Measurements from ENCODE around the gene CDH13. TPM values are rescaled to one million over a fixed set of nuclear protein-coding genes. Genes with fewer than 3 reads are reported as not detected.

CDH13 gene
- total RNA-seq, 1 experiment from 2014 or later, result 0.89 TPM

DNA sequence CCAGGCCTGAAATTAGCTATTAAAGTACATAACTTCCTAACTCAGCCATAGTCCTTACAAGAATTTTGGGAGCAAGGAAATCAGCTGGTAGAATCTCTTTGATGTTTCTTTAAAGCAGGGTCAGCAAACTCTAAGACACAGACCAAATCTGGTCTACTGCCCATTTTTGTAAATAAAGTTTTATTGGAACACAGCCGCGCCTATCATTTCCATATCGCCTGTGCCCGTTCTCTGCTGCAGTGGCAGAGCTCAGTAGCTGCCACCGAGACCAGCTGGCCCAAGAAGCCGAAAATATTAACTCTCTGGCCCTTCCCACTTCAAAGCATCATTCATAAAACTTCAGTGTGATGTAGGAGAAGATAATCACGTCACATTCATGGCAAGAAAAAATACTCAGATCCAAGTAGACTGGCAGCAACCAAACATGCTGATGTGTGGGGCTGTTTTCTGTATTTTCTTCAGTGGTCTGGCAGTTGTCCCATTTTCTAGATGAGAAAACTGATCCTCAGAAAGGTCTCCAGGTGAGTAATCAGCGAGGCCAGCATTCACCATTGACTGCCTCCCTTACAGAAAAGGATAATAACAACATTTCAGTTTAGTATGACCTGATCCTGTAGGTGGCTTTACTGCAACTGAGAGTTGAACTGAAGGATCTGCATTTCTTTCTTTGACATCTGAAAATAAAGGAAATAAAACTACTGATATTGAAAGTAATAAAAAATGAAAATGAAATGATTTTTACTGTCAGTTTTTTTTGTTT, 1163.1 kb downstream of the CDH13 start:
- H3K36me3 ChIP-seq, result no peaks in the 10 kb centered on the region
- no peak overlapping the region for H3K4me3 ChIP-seq
- no peaks in the 10 kb centered on the region for H3K9me3 ChIP-seq
- no peak for DNase-seq
- no peaks in the 10 kb centered on the region for H3K27me3 ChIP-seq

GRCh38 chr16:83791916-83792315, 1165.1 kb downstream of the CDH13 start:
- no peak overlapping the region for H3K4me3 ChIP-seq
- no peaks in the 10 kb centered on the region for H3K9me3 ChIP-seq
- no peak for DNase-seq
- H3K36me3 ChIP-seq, result no peaks in the 10 kb centered on the region
- H3K27me3 ChIP-seq, result no peaks in the 10 kb centered on the region

- Histone ChIP-seq H3K27me3 (no peaks in the 10 kb centered on the region), H3K4me3 (no peak overlapping the region), H3K9me3 (no peaks in the 10 kb centered on the region), H3K36me3 (no peaks in the 10 kb centered on the region)
- no peak for DNase-seq
These were observed 1165.6 kb downstream of the CDH13 start for GRCh38 chr16:83792391-83792790.

DNA sequence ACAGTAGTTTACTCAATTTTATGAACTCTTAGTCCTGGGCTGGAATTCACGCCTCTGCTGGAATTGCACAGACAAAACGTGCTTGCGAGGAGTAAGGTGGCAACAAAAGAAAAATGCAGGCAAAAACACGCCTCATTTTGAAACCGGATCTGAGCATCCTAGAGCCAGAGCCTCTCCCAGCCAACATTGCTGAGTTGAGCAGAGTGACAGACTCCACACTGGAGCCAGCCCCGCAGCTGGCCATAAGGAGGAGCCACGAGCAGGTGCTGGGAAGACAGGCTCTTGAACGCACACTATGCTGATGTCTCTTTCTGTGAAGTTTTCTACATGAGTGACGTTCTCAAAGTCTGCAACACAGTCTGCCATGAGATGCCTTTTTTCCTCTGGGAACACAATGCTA, 1166.4 kb downstream of the CDH13 start:
- Histone ChIP-seq H3K4me3 (no peak overlapping the region), H3K9me3 (no peaks in the 10 kb centered on the region)
- DNase-seq, result no peak

DNA sequence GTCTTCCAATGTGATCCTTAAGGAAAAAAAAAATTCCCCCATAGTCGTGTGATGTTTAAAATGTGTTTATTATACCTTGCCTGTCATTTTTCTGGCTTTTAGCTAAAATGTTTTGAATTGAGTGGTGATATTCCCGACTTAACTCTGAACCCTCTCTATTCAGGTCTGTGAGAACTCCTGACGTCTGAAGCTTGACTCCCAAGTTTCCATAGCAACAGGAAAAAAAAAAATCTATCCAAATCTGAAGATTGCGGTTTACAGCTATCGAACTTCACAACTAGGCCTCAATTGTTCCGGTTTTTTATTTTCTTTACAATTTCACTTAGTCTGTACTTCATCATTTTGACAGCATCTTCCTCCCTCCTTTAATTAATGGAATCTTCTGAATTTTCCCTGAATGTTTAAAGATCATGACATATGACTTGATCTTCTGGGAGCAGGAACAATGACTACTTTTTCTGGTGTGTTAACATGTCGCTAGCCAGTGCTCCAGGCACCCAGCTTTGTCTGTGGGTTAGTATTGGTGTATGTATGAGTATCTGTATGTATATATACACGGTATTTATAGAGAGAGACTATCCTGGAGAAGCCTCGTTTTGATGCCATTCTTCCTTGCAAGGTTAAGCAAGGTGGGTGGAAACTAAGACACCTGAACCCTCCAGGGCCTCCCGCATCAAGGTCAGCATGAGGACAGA, 1168.2 kb downstream of the CDH13 start:
- DNase-seq, result no peak
- no peaks in the 10 kb centered on the region for H3K36me3 ChIP-seq
- H3K27me3 ChIP-seq, result no peaks in the 10 kb centered on the region
- no peak overlapping the region for H3K4me3 ChIP-seq
- H3K9me3 ChIP-seq, result no peaks in the 10 kb centered on the region

More for the DNA sequence above, 1166.4 kb downstream of the CDH13 start:
- H3K27me3 ChIP-seq, result no peaks in the 10 kb centered on the region
- H3K36me3 ChIP-seq, result no peaks in the 10 kb centered on the region

- H3K4me3 ChIP-seq, result no peak overlapping the region
- no peaks in the 10 kb centered on the region for H3K27me3 ChIP-seq
- no peak for DNase-seq
- no peaks in the 10 kb centered on the region for H3K36me3 ChIP-seq
- no peaks in the 10 kb centered on the region for H3K9me3 ChIP-seq
These were observed 1170.2 kb downstream of the CDH13 start for GRCh38 chr16:83797013-83797412.

DNA sequence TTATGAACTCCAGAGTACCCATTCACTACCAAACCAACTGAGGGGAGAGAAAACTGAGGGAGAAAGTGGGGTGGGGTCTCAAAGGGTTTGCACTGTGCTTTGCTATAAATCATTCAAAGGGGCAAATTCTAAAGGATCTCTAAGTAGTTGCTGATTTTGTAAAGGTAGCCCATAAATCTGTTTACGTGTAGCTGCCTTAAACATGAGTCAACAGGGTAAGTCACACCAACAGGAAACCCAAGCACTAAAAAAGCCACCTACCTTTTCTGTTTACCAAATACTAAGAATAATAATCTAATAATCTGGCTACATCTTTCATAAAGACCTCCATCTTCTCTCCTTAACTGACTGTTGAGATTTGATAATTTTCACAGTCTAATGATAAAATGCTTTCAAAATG, 1172.6 kb downstream of the CDH13 start:
- Histone ChIP-seq H3K36me3 (no peaks in the 10 kb centered on the region), H3K4me3 (no peak overlapping the region), H3K9me3 (no peaks in the 10 kb centered on the region), H3K27me3 (no peaks in the 10 kb centered on the region)
- DNase-seq, result no peak

DNA sequence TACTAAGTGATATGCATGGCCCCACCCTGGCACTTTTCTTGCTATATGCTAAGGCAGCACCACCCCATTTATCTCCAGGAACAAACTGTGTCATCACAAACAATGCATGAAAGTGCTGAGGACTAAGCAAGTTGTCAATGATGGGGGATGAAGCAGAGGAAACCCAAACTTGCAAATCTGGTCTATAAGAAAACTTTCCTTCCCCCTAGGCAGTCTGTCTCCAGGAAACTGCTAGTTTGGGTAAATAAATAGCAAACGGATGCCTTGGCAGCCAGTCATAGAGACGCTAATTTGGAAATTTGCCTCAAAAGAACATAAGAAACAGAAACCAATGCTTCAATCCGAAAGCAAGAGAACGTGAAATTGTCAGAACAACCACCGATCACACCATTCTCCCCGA, 1175.4 kb downstream of the CDH13 start:
- Histone ChIP-seq H3K36me3 (no peaks in the 10 kb centered on the region), H3K4me3 (peak overlapping the region; percentile 30)
- DNase-seq, result no peak

GRCh38 chr16:83802554-83803205, 1175.9 kb downstream of the CDH13 start:
- H3K4me3 ChIP-seq, result peak overlapping the region; percentile 30
- no peaks in the 10 kb centered on the region for H3K27me3 ChIP-seq
- DNase-seq, result no peak
- no peaks in the 10 kb centered on the region for H3K36me3 ChIP-seq
- H3K9me3 ChIP-seq, result no peaks in the 10 kb centered on the region

More for the DNA sequence above, 1175.4 kb downstream of the CDH13 start:
- Histone ChIP-seq H3K9me3 (no peaks in the 10 kb centered on the region), H3K27me3 (no peaks in the 10 kb centered on the region)

DNA sequence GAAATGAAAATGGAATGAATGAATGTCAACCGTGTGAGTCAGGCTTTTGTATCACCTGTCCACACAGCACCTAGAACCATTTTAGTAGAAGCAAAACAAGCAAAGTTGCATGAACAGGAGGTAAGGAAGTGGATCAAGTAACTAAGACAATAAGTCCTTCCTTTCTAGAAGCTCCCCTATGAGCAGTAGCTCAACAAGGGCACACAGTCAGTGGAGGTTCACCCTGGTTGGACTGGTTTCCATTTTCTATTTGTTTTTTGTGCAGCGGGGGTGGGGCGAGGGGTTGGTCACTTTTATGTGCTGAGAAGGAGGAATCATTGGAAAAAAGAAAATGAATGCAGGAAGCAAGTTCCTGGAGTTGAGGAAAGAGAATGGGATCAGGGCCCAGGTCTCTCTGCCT, 1177.0 kb downstream of the CDH13 start:
- Histone ChIP-seq H3K9me3 (no peaks in the 10 kb centered on the region), H3K27me3 (no peaks in the 10 kb centered on the region), H3K4me3 (no peak overlapping the region), H3K36me3 (no peaks in the 10 kb centered on the region)
- no peak for DNase-seq

DNA sequence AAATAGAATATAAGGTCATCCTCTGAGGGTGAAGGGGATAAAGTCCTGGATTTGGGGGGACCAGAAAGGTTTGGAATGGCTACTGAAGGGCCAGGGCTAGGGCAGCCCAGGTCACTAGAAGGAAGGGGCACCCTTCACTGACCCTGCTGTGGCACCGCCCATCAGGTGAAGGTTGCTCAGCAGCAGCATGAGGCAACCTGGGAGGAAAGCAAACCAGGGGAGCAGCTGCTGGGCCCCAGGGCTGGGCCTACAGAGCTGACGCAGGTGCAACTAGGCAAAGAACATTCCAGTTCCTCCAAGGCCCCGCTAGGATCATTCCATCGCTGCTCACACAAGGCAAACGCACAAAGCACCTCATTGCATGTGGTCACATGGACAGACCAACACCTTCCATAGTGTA, 1177.6 kb downstream of the CDH13 start:
- Histone ChIP-seq H3K4me3 (no peak overlapping the region), H3K9me3 (no peaks in the 10 kb centered on the region), H3K27me3 (no peaks in the 10 kb centered on the region), H3K36me3 (no peaks in the 10 kb centered on the region)
- no peak for DNase-seq

- peaks cover 8% of the 10 kb centered on the region for H3K36me3 ChIP-seq
- no peak for DNase-seq
- H3K27me3 ChIP-seq, result no peaks in the 10 kb centered on the region
- no peaks in the 10 kb centered on the region for H3K9me3 ChIP-seq
- no peak overlapping the region for H3K4me3 ChIP-seq
These were observed 1179.3 kb downstream of the CDH13 start for GRCh38 chr16:83806036-83806435.

DNA sequence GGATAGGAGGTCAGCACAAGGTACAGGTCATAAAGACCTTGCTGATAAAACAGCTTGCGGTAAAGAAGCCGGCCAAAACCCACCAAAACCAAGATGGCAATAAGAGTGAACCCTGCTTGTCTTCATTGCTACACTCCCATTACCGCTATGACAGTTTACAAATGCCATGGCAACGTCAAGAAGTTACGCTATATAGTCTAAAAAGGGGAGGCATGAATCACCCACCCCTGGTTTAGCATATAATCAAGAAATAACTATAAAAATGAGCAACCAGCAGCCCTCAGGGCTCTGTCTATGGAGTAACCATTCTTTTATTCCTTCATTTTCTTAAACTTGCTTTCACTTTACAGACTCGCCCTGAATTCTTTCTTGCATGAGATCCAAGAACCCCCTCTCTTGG, 1180.0 kb downstream of the CDH13 start:
- DNase-seq, result no peak
- peaks cover 15% of the 10 kb centered on the region for H3K36me3 ChIP-seq
- H3K9me3 ChIP-seq, result no peaks in the 10 kb centered on the region
- no peaks in the 10 kb centered on the region for H3K27me3 ChIP-seq
- no peak overlapping the region for H3K4me3 ChIP-seq

- DNase-seq, result no peak
- no peaks in the 10 kb centered on the region for H3K27me3 ChIP-seq
- peak overlapping the region; percentile 72 for H3K4me3 ChIP-seq
- H3K9me3 ChIP-seq, result no peaks in the 10 kb centered on the region
- peaks cover 17% of the 10 kb centered on the region for H3K36me3 ChIP-seq
These were observed 1180.5 kb downstream of the CDH13 start for GRCh38 chr16:83807327-83807709.

DNA sequence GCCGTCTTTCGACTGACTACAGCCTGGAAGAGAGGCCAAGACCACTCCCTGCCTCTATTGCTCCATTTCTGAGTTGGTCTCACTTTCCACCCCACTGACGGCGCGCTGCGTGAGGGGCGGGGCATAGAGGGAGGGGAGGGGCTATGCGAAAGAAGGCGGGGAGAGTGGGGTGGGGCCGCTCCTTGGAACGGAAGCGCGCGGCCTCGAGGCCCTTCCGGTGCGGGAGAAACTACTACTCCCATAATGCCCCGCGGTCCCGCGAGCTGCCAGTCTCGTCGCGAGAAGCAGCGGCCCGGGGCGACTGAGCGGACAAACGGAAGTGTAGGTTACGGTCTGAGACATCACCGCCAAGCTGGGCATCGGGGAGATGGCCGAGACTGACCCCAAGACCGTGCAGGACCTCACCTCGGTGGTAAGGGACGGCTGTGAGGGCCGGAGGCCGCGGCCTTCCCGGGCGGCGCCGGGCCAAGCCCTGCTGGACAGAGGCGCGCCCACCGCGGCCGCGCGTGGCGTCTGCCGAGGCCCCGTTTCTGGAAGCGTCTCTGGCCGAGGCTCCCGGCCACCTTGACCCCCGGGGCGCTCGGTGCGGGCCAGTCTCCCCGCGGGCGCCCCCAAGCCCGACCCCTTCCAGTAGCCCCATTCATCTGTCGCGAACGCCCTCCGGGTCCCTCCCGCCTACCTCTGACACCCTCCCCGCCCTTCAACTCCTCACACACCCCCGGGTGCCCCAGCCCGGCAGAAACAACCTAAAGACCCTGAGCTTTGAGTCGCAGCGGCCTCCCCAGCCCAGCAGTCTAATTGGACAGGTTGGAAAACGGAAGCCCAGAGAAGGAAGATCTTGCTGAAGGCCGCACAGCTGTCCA, 1181.2 kb downstream of the CDH13 start, which contains the start of gene HSBP1:
Gene HSBP1, plus strand, starts transcription at position 269 of the 863 bp plus-strand sequence. Its CDS starts 99 bp downstream, at position 368.
- Histone ChIP-seq H3K36me3 (peaks cover 17% of the 10 kb centered on the region), H3K9me3 (no peaks in the 10 kb centered on the region), H3K4me3 (peak within 1 kb of the TSS; percentile 72), H3K27me3 (no peaks in the 10 kb centered on the region)
- DNase-seq, result peak; percentile 90

DNA sequence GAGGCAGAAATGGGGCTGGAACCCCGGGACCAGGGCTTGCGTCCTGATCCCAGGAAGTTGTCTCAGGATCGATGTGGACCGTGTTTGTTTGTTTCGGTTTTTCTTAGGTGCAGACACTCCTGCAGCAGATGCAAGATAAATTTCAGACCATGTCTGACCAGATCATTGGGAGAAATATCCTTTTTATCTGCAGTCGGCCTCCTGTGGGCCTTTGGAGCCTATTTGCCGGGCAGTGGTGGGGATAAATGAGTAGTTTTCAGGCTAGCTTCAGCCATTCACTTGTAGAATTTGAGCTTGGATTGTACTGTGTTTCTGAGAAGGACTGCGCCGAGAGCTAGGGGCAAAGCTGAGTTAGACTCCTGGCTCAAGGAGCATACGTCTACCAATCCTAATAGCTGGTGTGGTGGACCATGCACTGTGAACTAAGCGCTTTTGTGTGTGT, 1181.8 kb downstream of the CDH13 start:
- peak overlapping the region; percentile 72 for H3K4me3 ChIP-seq
- no peaks in the 10 kb centered on the region for H3K9me3 ChIP-seq
- H3K27me3 ChIP-seq, result no peaks in the 10 kb centered on the region
- no peak for DNase-seq
- peaks cover 17% of the 10 kb centered on the region for H3K36me3 ChIP-seq
